ENCODE measurements around the gene LFNG. TPM values are rescaled to one million over a fixed set of nuclear protein-coding genes. Genes with fewer than 3 reads are reported as not detected.

Gene LFNG
- total RNA-seq, 1 donor from 2014 or later = 4.5 TPM

- H3K27me3 ChIP-seq (ENCODE audit: control insufficient read depth, insufficient read depth, low read length) = no peaks in the 10 kb centered on the region
- peaks cover 7% of the 10 kb centered on the region for H3K36me3 ChIP-seq (ENCODE audit: control insufficient read depth, insufficient read depth, low read length)
- TF ChIP-seq CTCF (IDR thresholded peaks at IDR 0.05; ENCODE audit: insufficient read depth, low read length, severe bottlenecking) = no peak
These were observed 56.3 kb downstream of the LFNG start for GRCh38 chr7:2575733-2576340.

GRCh38 chr7:2576742-2577491 lies 57.3 kb downstream of the LFNG start:
- no peaks in the 10 kb centered on the region for H3K27me3 ChIP-seq (ENCODE audit: control insufficient read depth, insufficient read depth, low read length)

More at GRCh38 chr7:2575733-2576340, 56.3 kb downstream of the LFNG start:
- DNase-seq (ENCODE audit: low read depth) = no peak
- H3K4me3 ChIP-seq (ENCODE audit: low read depth, low read length) = no peak overlapping the region
- FAIRE-seq = no peak

More at GRCh38 chr7:2576742-2577491, 57.3 kb downstream of the LFNG start:
- DNase-seq (ENCODE audit: low read depth) (no peak), FAIRE-seq (no peak)
- Histone ChIP-seq H3K36me3 (ENCODE audit: control insufficient read depth, insufficient read depth, low read length) (peaks cover 7% of the 10 kb centered on the region), H3K4me3 (ENCODE audit: low read depth, low read length) (no peak overlapping the region)
- TF ChIP-seq CTCF (IDR thresholded peaks at IDR 0.05; ENCODE audit: insufficient read depth, low read length, severe bottlenecking) = no peak

Other genes starting within 250 kb of the LFNG start
- gene SNX8, start 205.3 kb upstream of the LFNG start, total RNA-seq = 8.7 and 12.9 TPM in 2 replicates
- 195 and 262 TPM in 2 replicates for gene EIF3B, start 164.9 kb upstream of the LFNG start, total RNA-seq
- gene CHST12, start 116.2 kb upstream of the LFNG start, total RNA-seq = 0.51 and 0.79 TPM in 2 replicates
- gene GRIFIN, start 43.4 kb upstream of the LFNG start, total RNA-seq = not detected in 2 replicates
- gene BRAT1, start 35.8 kb downstream of the LFNG start, total RNA-seq = 12.1 and 13.3 TPM in 2 replicates
- gene IQCE, start 39.2 kb downstream of the LFNG start, total RNA-seq = 6.3 and 6.9 TPM in 2 replicates
- gene TTYH3, start 112.2 kb downstream of the LFNG start, total RNA-seq = 5.8 and 12.3 TPM in 2 replicates
- not detected in 2 replicates for gene AMZ1, start 168.4 kb downstream of the LFNG start, total RNA-seq

All from bronchial epithelial cell (primary cell).